Colonic mucosa (tissue), 4 donors: ENCODE results near the gene BLNK. TPM values are rescaled to one million over a fixed set of nuclear protein-coding genes. Genes with fewer than 3 reads are reported as not detected.

Source experiments
- DNase-seq: peaks from one replicate; pipeline ENCODE4 v3.0.0-alpha.2; 2020
- H3K27ac ChIP-seq: fragments of 200-600 bp; one replicate; pipeline ENCODE4 v1.8.0; 2021
- H3K27me3 ChIP-seq: fragments of 200-600 bp; one replicate; pipeline ENCODE4 v1.8.0; 2021
- H3K36me3 ChIP-seq: fragments of 200-600 bp; one replicate; pipeline ENCODE4 v1.8.0; 2021
- H3K4me1 ChIP-seq: fragments of 200-600 bp; one replicate; pipeline ENCODE4 v1.8.0; 2021; ENCODE audit warnings: mild to moderate bottlenecking
- H3K4me3 ChIP-seq: fragments of 200-600 bp; one replicate; pipeline ENCODE4 v1.8.0; 2021
- H3K9ac ChIP-seq, 2 donors: one replicate each; pipeline ENCODE4 v1.7.0; 2013; ENCODE audit warnings: control low read depth in 2 of 2, low read depth in 2 of 2, low read length in 2 of 2
- H3K9me3 ChIP-seq: fragments of 200-600 bp; one replicate; pipeline ENCODE4 v1.8.0; 2021
- CTCF ChIP-seq: fragments of 200-600 bp; IDR thresholded peaks from one replicate; pipeline ENCODE4 v1.8.0; 2022; ENCODE audit warnings: antibody characterized with exemption, mild to moderate bottlenecking
- intact Hi-C: fragments of 100-400 bp; cut with DNase I; formaldehyde crosslinking; loops from one replicate; pipeline ENCODE4 v1.14.1; 2022
- total RNA-seq, 2 donors: library from RNA; stranded (reverse); fragmentation: NEBNext Ultra II Directional in 1 of 2; extraction: Animal tissue kit (Norgen Biotek cat#: 25700) in 1 of 2; gene quantifications; one replicate each; pipeline ENCODE4 v1.2.1, GENCODE V29; 2021
- donor health status: healthy.
- donor health status: DM: no; HTN: no; CAD: no.
- donor health status: DM: no; HTN: no; CAD: no.

Gene BLNK
- total RNA-seq = 10 to 100 TPM; 13.5 to 24.0 TPM

- Histone ChIP-seq H3K4me3 (peak within 1 kb of the TSS; percentile 12), H3K9ac (peak within 1 kb of the TSS; percentile 58 to 76), H3K27me3 (no peaks in the 10 kb centered on the region), H3K4me1 (peaks cover 13% of the 10 kb centered on the region), H3K36me3 (no peaks in the 10 kb centered on the region), H3K27ac (peak within 1 kb of the TSS; percentile 92), H3K9me3 (no peaks in the 10 kb centered on the region)
- DNase-seq = peak; percentile 80
- intact Hi-C loops = no loop called here
- no peak for TF ChIP-seq CTCF
Observed at GRCh38 chr10:96271016-96271815, at the start of gene BLNK. BLNK (minus strand) TSS chr10:96271569; CDS start chr10:96271398, 171 bp downstream.

- intact Hi-C loops = no loop called here
- Histone ChIP-seq H3K27me3 (no peaks in the 10 kb centered on the region), H3K27ac (no peak overlapping the region), H3K36me3 (no peaks in the 10 kb centered on the region), H3K4me1 (no peaks in the 10 kb centered on the region), H3K9ac (no peak overlapping the region), H3K4me3 (no peak overlapping the region), H3K9me3 (no peaks in the 10 kb centered on the region)
- no peak for TF ChIP-seq CTCF
- DNase-seq = no peak
Observed at GRCh38 chr10:96319754-96320474, 48.5 kb upstream of the BLNK start.

- no peak for DNase-seq
- no peak overlapping the region for H3K27ac ChIP-seq
- no peaks in the 10 kb centered on the region for H3K27me3 ChIP-seq
- no peaks in the 10 kb centered on the region for H3K4me1 ChIP-seq
- H3K9ac ChIP-seq = no peak overlapping the region
- intact Hi-C loops = no loop called here
- H3K4me3 ChIP-seq = no peak overlapping the region
- H3K9me3 ChIP-seq = no peaks in the 10 kb centered on the region
- no peaks in the 10 kb centered on the region for H3K36me3 ChIP-seq
- no peak for TF ChIP-seq CTCF
Observed at GRCh38 chr10:96317067-96317833, 45.9 kb upstream of the BLNK start.

- H3K36me3 ChIP-seq = no peaks in the 10 kb centered on the region
- TF ChIP-seq CTCF = no peak
- H3K27ac ChIP-seq = no peak overlapping the region
- H3K4me3 ChIP-seq = no peak overlapping the region
- no peaks in the 10 kb centered on the region for H3K9me3 ChIP-seq
- no peaks in the 10 kb centered on the region for H3K27me3 ChIP-seq
- no peak overlapping the region for H3K9ac ChIP-seq
- peaks cover 7% of the 10 kb centered on the region for H3K4me1 ChIP-seq
- intact Hi-C loops = no loop called here
- no peak for DNase-seq
Observed at GRCh38 chr10:96313344-96313743, 42.0 kb upstream of the BLNK start.

- H3K27ac ChIP-seq = no peak overlapping the region
- no peak for DNase-seq
- no peaks in the 10 kb centered on the region for H3K36me3 ChIP-seq
- no peaks in the 10 kb centered on the region for H3K27me3 ChIP-seq
- no peak overlapping the region for H3K9ac ChIP-seq
- H3K9me3 ChIP-seq = no peaks in the 10 kb centered on the region
- H3K4me1 ChIP-seq = peaks cover 7% of the 10 kb centered on the region
- TF ChIP-seq CTCF = no peak
- intact Hi-C loops = no loop called here
- H3K4me3 ChIP-seq = no peak overlapping the region
Observed at GRCh38 chr10:96311180-96311715, 39.9 kb upstream of the BLNK start.
